Measurements from ENCODE around the gene GLIS2. TPM values are rescaled to one million over a fixed set of nuclear protein-coding genes. Genes with fewer than 3 reads are reported as not detected.

Gene GLIS2
- total and polyA plus RNA-seq, 2 experiments from 2014 or later: 10.3 to 14.5 TPM

DNA sequence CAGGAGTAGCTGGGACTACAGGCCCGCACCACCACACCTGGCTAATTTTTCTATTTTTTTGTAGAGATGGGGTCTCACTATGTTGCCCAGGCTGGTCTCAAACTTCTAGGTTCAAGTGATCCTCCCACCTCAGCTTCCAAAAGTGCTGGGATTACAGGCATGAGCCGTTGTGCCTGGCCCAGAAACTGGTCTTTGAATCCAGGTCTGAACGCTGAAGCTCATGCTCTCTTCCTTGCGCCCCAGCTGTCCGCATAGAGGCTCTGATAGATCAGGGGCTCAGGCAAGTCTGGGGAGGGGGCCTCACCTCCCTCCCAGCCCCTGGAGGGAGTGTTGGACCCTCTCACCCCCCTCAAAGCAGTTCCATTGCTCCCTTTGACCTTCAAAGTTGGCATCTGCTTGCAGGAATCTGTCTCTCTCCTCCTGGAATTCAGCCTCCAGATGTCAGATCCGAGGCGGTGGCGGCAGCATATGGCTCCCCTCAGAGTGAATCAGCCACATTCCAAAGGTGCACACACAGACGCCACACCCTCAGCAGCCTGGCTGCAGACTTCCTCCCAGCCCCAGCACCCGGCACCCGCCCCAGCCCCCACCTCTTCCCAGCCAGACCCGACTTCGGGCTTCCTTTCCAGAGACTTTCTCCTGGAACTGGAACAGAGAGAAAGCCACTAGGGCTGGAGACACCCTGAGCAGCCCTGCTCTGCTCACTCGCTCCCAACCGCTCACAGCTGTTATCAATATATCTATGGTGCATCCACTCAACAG, 16.9 kb upstream of the GLIS2 start:
- Histone ChIP-seq H3K27ac (peak overlapping the region; percentile 84), H3K4me1 (ENCODE audit: low read depth) (peaks cover 10% of the 10 kb centered on the region), H3K27me3 (no peaks in the 10 kb centered on the region), H3K4me3 (no peak overlapping the region), H3K36me3 (no peaks in the 10 kb centered on the region), H3K9me3 (ENCODE audit: low read depth) (no peaks in the 10 kb centered on the region)
- DNase-seq (ENCODE audit: low read depth in 1 of 2, low spot score in 1 of 2): peak; percentile 75 to 94
- TF ChIP-seq CTCF (IDR thresholded peaks at IDR 0.05; ENCODE audit: low read depth, low read length): no peak

DNA sequence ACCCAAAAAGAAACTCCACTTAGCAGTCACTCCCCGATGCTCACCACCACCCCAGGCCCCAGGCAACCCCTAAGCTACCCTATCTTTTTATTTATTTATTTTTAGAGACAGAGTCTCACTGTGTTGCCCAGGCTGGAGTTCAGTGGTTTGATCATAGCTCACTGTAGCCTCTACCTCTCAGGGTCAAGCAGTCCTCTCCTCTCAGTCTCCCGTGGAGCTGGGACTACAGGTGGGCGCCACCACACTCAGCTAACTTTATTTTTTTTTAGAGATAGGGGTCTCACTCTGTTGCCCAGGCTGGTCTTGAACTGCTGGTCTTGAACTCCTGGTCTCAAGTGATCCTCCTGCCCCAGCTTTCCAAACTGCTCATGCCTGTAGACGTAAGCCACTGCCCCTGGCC, 14.7 kb upstream of the GLIS2 start:
- peaks cover 4% of the 10 kb centered on the region for H3K4me1 ChIP-seq (ENCODE audit: low read depth)

GRCh38 chr16:4301968-4302367, 13.9 kb upstream of the GLIS2 start:
- H3K4me3 ChIP-seq: no peak overlapping the region
- H3K27me3 ChIP-seq: no peaks in the 10 kb centered on the region
- no peak for TF ChIP-seq CTCF (IDR thresholded peaks at IDR 0.05; ENCODE audit: low read depth, low read length)
- H3K4me1 ChIP-seq (ENCODE audit: low read depth): peaks cover 10% of the 10 kb centered on the region
- H3K27ac ChIP-seq: no peak overlapping the region
- no peaks in the 10 kb centered on the region for H3K36me3 ChIP-seq
- no peaks in the 10 kb centered on the region for H3K9me3 ChIP-seq (ENCODE audit: low read depth)
- no peak for DNase-seq (ENCODE audit: low read depth in 1 of 2, low spot score in 1 of 2)

More for the DNA sequence above, 14.7 kb upstream of the GLIS2 start:
- no peaks in the 10 kb centered on the region for H3K9me3 ChIP-seq (ENCODE audit: low read depth)
- H3K4me3 ChIP-seq: no peak overlapping the region
- DNase-seq (ENCODE audit: low read depth in 1 of 2, low spot score in 1 of 2): no peak
- no peak overlapping the region for H3K27ac ChIP-seq
- H3K36me3 ChIP-seq: no peaks in the 10 kb centered on the region
- no peaks in the 10 kb centered on the region for H3K27me3 ChIP-seq
- TF ChIP-seq CTCF (IDR thresholded peaks at IDR 0.05; ENCODE audit: low read depth, low read length): no peak

GRCh38 chr16:4303973-4304372, 11.9 kb upstream of the GLIS2 start:
- Histone ChIP-seq H3K27ac (no peak overlapping the region), H3K9me3 (ENCODE audit: low read depth) (no peaks in the 10 kb centered on the region), H3K4me3 (no peak overlapping the region), H3K36me3 (no peaks in the 10 kb centered on the region), H3K27me3 (no peaks in the 10 kb centered on the region), H3K4me1 (ENCODE audit: low read depth) (peaks cover 10% of the 10 kb centered on the region)
- DNase-seq (ENCODE audit: low read depth in 1 of 2, low spot score in 1 of 2): no peak
- no peak for TF ChIP-seq CTCF (IDR thresholded peaks at IDR 0.05; ENCODE audit: low read depth, low read length)

DNA sequence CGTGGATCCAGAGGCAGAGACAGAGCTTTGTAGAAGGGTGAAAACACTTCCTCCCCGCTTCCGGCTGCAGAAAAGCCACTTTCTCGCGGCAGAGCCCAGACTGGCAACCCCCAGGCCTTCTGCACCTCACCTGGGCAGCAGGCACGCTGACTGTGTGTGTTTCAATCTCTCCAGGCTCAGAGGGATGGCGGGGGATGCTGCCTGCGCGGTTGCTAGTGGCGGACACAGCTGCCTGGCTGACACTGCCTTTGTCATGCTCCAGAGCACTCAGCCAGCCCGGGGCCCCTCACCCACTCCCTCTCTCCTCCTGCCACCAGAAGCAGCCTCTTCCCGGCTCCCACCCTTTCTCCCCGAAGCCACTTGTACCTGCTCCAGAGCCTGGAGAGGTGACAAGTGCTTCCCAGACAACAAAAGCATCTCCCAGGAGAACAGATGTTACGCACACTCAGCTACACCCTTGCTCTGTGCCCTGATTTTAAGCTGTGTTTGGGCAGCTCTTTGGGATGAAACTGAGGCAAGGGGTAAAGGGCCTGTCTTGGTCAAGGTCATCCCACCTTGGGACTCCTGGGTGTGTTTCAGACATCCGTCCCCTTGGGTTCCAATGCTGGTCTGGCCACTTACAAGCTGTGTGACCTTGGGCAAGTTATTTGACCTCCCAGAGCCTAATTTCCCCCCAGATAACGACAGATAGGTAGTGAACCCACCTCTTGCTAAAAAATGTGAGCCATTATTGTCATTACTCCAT, 9.2 kb upstream of the GLIS2 start:
- peak in 1 of 2 donors; percentile 30 for DNase-seq (ENCODE audit: low read depth in 1 of 2, low spot score in 1 of 2)
- TF ChIP-seq CTCF (IDR thresholded peaks at IDR 0.05; ENCODE audit: low read depth, low read length): no peak
- no peaks in the 10 kb centered on the region for H3K9me3 ChIP-seq (ENCODE audit: low read depth)
- H3K4me1 ChIP-seq (ENCODE audit: low read depth): peaks cover 6% of the 10 kb centered on the region
- H3K36me3 ChIP-seq: no peaks in the 10 kb centered on the region
- peak overlapping the region; percentile 60 for H3K4me3 ChIP-seq
- H3K27me3 ChIP-seq: no peaks in the 10 kb centered on the region
- peak overlapping the region; percentile 84 for H3K27ac ChIP-seq

Data from cardiac muscle cell (in vitro differentiated cells and primary cell).